GM21723 (cell line): ENCODE data around the gene NUP210.

Experiments used
- ATAC-seq: cut with Tn5 transposase; IDR thresholded peaks from one replicate; pipeline ENCODE4 v1.9.1; 2021; ENCODE audit warnings: mild to moderate bottlenecking, moderate library complexity; ENCODE audit not compliant: unreplicated experiment

NUP210 gene

DNA sequence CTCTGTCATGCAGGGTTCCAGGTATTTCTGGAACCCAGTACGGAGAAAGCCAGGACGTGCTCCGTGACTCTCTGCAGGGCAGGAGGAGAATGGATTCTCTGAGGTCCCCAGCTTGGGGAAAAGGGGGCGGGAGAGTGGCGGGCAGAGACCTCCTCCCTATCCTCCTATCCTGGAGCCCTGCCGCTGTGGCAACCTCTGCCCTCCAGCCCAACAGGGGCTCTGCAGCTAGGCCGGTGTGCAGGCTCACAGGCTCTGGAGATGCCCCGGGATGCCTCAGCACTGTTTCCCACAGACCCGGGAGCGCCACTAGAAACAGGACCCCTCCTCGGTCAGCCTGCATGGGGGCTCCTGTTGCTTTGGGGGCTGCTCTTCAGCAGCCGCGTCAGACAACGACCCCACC lies 43.1 kb downstream of the NUP210 start:
- no peak for ATAC-seq

DNA sequence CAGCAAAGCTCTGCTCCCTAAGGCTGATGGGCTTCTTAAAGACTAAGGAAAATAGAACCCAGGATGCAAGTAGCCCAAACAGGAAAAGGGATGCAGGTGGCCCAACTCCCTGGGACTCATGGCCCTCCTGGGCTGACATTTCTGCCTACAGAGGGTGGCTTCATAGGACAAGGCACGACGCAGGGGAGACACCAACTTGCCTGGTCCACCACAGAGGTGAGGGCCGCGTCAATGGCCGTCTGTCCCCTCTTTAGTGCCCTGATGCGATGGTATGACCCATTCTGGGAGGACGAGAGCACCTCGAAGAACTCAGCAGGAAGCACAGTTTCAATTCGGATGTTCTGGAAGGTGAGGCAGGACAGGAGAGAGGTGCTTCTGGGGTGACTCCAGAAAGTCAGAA lies 44.0 kb downstream of the NUP210 start:
- ATAC-seq, result no peak

DNA sequence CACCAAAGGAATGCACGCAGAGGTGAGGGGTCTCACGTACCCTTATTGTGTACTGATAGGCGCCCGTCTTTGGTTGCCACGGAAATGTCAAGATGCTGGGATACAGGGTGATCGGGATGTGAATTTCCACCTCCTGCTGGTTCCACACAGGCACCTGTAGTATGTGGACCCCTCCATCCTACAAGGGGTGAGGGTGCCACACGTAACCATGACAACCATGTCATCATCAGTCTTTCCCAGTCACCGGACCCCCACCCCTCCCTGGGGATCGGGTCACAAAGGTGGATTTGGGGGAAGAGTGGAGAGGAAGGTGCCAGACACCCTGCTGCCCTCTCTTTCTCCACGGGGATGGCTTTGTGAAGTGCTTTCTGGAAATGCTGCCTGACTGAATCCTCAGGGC lies 44.7 kb downstream of the NUP210 start:
- ATAC-seq, result no peak

DNA sequence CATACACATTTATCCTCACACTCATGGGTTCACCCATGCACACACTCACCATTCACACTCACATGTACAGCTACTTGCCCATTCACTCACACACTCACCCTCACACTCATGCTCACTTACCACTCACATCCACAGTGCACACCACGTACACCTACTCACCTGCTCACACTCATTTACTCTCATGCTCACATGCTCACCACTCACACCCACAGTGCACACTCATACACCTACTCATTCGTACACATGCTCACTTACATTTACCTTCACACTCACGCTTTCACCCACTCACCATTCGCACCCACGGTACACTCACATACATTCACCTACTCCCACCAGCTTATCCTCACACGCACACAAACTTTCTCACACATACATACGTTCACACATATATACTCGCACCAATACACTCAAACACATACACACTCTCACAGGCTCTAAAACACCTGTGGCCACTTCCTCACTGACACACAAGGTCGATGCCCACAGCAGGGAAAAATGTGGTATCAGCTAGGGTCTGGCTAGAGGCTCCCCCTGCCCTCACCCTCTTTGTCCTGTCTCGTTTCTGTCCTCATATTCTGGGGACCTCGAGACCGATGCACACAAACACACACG lies 46.0 kb downstream of the NUP210 start:
- ATAC-seq, result no peak

DNA sequence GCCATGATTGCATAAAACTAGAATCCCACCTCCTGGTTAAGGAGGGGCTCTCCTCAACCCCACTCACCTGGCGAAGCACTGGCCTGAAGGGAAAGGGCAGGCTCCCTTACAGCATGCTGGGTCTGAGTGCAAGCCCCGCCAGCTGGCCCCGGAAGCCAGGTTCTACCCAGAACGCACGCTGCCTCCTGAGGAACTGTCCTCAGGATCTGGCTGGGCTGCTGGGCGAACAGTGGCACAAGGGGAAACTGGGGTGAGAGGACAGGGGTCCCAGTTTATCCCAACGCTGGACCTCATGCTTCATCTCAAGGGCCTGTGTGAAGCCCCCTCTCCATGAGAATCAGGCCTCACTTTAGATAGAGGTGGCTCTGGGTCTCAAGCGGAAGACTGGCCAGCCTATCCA lies 47.5 kb downstream of the NUP210 start:
- no peak for ATAC-seq

DNA sequence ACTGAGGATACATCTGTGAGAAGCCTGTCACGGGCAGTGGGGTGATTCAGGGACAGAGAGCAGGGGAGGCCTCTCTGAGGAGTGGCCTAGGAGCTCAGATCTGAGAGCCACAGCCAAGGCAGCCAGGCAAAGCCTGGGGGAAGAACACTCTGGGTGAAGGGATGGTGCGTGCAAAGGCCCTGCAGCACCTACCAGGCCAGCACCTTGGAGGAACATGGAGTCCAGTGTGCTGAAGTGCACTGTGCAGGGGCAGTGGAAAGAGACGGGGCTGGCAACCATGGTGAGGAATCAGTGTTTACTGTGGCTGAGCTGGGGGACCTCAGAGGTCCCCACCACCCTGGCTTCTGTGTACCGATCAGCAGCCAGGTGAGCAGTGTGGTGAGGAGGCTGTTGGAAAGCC lies 48.0 kb downstream of the NUP210 start:
- no peak for ATAC-seq

DNA sequence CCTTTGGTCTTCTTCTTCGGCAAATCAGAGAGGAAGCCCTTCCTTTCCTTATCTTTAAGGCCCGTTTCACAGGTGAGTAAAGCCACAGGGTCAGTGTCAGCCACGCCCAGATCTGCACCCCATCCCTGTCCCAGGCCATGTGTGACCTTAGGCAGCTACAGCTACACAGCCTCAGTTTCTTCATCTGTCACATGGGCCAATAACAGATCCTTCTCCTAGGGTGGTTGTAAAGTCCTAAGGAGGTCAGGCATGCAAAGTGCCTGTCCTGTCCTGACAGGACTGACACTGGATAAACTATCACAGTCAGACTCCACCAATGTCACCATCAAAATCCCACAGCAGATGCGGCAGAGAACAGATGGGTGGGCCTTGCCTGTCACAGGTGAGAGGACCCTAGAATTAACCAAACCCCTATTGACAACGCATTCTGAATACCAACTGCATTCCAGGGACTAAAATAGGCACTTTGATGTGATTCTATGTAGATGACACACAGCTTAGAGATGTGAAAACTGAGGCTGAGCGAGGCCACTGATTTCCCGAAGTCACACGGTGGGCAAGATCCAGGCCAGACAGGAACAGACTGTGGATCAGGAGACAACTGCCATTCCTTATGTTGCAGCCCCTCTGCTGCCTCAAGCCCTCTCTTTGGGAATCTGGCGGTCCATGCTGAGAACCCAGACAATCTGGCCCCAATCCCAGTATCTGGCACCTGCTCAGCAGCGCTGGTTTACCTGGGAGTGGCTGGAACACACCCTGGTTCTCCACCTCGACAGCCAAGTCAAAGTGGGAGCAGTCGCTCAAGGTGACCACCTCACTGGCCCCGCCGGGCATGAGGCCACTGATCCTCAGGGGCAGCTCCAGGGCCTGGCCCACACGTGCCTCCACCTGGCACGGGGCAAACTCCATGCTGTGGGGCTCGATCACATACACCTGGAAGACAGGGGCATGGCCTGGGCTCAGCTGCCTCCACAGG lies 48.7 kb downstream of the NUP210 start:
- no peak for ATAC-seq

DNA sequence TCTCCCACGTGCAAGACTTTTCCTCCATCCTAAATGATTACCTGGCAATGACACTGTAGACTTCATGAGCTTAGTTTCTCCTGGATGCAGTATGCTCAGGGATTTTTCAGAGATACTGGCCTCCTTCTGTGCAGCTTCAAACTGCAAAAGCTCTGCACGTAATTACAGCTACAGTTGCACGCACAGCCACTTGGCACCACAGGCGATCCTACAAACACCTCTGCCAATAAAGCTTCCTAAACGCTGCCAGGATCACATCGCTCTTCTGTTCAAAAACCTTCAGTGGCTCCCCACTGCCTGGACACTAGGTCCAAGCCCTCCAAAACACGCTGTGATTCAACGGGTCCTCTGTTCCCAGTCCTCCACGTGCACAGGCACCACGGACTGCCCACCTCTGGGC lies 49.5 kb downstream of the NUP210 start:
- ATAC-seq, result no peak

DNA sequence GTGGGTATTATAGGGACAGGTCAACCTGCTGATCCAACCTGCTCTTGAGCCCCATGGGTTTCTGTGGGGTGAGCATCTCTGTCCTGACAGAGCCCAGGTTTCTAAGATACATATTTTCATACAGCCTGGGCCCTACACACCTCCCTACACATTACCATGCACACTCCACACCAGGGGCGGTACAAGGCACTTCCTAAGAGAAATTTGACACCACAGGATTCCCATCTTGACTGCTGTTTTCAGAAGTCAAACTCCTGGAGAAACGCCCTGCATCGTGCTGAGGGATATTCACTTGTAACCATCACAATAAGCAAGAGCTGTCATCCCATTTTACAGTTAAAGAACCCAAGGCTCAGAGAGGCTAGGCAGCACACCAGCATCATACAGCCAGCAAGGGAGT lies 50.1 kb downstream of the NUP210 start:
- ATAC-seq, result no peak

DNA sequence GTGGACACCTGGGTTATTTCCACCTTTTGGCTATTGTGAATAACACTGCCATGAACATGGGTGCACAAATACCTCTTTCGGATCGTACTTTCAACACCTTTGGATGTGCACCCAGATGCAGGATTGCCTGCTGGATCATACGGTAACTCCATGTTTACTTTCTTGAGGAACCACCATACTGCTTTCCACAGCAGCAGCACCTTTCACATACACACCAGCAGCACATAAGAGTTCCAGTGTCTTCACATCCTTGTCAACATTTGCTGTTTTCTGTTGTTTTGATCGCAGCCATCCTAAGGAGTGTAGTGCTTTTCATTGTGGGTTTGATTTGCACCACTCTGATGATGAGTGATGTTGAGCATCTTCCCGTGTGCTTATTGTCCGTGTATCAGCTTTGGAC lies 51.3 kb downstream of the NUP210 start:
- no peak for ATAC-seq

DNA sequence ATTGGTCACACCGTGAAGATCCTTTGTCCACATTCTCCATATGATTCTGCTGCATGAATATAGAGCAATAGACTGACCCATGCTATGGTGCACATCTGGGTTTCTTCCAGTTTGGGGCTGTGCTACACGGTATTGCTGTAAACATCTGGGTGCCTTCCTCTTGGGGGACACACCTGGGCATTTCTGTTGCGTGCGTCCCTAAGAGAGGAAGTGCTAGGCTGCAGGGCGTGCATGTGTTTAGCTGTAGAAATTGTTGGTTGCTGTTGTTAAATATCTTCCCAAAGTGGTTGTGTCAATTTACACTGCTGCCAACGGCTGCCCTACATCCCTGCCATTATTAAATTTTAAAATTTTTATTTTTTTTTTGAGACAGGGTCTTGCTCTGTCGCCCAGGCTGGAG lies 52.4 kb downstream of the NUP210 start:
- no peak for ATAC-seq

DNA sequence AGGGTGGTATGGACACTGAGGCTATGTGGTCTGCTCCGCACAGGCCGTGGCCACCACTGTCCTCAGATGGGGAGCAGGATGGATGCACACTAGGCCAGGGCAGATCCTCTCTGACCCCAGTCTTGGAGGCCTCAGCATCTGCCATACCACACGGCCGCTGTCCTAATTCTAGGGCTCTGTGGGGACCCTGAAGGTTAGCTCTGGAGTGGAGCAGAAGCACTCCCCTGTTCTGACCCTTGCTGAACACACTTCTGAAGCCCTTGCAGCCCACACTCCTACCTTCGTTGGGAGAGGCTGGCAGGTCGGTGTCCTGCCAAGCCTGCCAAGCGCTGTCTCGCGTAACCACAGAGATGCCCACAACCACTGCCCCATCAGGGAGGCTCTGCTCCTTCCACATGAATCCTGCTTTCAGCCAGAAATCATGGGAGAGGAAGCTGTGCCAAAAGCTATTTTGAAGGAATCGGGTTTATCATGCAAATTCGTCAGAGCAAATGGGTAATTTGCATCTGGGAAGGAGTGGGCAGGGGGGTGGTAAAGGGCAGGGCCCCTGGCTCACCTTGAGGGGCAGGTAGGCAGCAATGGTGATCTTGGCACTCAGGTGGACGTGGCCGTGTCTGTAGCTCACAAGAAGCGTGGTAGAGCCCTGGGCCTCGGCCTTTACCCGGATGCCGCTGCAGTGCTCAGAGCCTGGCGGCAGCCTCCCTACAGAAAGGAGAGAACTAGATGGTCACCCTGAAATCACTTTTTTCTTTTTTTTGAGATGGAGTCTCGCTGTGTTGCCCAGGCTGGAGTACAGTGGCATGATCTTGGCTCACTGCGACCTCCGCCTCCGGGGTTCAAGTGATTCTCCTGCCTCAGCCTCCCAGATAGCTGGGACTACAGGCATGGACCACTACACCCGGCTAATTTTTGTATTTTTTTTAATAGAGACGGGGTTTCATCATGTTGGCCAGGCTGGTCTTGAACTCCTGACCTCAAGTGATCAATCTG lies 54.4 kb downstream of the NUP210 start:
- no peak for ATAC-seq

DNA sequence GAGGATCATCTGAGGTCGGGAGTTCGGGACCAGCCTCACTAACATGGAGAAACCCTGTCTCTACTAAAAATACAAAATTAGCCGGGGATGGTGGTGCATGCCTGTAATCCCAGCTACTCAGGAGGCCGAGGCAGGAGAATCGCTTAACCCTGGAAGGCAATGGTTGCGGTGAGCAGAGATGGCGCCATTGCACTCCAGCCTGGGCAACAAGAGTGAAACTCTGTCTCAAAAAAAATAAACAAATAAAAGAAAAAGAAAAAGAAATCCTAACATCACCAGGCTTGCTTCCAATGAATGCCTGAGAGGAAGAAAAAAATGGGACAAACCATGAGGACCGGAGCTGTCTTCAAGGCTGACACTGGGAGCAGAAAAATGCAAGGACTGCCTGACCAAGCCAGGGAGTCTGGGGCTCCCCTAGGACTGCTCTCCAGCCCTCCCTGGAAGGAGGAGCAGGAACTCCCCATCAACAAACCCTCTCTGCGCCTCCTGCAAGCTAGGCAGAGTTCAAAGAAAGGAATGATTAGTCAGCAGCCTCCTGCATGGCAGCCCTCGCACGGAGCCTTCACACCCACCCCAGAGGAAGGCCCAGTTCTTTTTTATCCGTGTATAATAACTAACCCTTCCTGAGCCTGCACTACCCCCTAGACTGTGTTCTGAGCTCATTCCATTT lies 55.4 kb downstream of the NUP210 start:
- ATAC-seq, result no peak

DNA sequence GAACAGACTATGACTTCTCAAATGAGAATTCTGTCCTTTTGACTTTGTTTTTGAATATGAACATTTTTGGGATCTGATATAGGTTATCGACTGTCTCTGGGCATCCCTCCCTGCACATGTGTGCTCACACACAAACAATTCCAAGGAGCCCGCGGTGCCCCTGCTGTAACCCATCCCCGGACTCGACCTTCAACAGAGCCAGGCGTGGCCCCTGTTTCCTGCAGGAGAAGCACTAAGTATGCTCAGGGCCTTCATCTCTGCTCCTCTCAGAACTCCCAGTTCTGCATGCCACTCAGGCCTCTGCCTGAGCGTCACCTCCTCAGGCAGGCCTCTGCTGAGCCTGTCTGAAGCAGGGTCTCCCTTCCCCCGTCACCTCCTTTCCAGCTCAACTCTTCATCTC lies 57.6 kb downstream of the NUP210 start:
- ATAC-seq, result no peak

DNA sequence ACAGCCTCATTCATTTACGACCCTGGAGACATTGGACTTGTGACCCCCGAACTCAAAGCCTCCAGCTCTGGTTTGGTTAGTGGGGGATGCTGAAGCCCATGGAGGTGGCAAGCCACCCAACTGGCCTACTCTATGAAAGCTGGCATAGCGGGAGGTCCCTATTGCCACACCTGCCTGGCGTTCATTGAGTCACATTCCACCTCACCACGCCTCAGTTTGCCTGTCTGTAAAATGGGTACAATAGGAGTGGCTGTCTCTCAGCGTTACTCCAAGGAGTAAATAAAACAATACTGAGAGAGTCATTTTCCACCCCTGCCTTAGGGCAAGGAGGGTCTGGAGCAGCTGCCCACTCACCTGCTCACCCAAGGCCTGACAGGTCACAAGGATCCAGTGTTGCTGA lies 60.2 kb downstream of the NUP210 start:
- no peak for ATAC-seq

DNA sequence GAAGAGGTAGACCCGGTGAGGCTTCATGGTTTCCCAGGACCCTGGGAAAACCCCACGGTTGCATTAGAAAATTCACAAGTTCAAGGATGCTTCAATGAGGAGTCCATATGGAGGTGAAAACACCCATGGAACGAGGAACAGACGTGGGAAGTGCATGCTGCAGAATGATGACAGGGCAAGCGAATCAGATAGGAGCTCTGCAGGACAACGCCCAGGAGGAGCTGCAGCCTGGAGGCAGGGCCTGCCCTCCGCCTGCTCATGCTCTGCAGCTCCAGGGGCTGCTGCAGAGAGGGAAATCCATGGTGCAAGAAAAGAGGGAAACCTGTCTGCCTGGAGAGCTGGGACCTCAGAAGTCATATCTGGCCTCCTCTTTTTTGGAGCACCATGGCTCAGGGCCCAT lies 61.5 kb downstream of the NUP210 start:
- ATAC-seq, result no peak

DNA sequence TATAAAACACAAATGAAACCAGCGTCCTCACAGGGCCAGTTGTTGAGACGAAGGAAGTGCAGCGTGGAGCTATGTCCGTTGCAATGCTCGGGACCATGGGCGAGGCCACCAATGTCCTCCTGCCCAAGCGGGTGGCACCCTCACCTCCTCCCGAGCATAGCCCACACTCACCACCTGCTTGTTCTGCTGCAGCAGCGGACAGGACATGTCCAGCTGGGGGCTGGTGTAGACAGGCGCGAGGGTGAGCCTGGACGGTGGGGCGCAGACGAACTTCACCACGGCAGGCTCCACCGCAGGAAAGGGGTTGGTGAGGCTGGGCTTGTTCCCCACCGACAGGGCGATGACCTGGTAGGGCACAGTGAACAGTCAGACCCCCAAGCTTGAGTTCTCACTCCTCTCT lies 62.1 kb downstream of the NUP210 start:
- no peak for ATAC-seq

DNA sequence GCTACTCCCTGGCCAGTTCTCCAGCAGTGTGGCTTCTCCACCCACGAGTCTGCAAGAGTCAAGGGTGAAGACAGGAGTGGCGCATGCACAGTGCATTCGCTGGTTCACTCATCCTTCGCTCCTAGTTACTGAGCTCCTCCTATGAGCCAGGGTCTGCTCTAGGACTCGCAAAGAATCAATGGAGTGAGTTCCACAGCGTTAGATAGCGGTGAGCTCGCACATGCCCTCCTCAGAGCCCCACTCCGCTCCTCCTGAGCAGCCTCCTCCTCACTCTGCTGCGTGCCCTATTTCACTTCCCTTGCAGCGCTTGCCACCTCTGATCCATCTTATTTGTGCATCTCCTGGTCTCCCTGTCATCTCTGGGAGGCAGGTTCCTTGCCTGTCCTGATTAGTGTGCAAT lies 63.0 kb downstream of the NUP210 start:
- ATAC-seq, result no peak

DNA sequence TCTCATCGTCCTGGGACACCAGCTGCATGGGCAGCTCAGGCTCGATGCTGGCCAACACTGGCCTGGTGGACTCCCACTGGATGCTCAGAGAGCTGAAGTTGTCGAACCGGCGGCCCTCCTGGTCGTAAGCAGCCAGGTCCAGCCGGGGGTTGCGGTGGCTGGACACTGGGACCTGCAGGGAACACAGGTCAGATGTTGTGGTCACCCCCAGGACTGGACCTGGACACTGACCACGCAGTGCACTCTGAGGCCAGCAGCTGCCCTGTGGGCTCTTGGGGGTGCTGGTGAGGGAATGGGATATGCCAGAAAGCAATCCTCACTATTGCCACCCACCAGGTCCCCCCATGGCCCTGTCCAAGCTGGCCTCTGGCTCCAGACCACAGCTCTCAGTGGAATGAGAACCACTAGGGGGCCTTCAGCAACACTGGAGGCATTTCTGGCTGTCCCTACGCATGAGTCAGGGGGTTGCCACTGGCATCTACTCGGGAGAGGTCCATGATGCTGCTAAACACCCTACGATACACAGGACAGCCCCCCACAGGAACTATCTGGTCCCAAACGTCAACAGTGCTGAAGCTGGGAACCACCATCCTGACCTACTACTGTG lies 66.1 kb downstream of the NUP210 start:
- no peak for ATAC-seq

DNA sequence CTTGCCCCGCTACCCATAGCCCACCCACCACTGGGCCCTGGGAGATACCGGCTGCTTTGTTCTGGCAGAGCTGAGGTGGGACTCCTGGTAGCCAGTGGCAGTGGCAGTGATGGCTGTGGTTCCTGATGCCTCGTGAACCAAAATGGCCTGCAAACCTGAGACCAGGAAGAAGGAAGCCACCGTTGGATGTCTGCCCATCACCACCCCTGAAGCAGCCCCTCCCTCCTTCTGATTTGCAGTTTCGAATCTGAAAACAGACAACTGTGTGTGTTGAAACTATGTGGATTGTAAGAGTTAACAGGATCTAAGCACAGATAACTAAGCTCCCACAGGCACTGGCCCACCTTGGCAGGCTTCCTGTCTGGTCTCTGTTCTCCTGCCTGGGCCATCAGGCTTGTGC lies 66.6 kb downstream of the NUP210 start:
- ATAC-seq, result no peak
